Measurements from ENCODE around the gene REPS1. TPM values are rescaled to one million over a fixed set of nuclear protein-coding genes. Genes with fewer than 3 reads are reported as not detected.

REPS1 gene
- total and polyA plus RNA-seq, 2 donors (not counting 1 experiment from before 2014, with no cell fraction given): 38.1 to 57.1 TPM

- no peak overlapping the region for H3K4me3 Mint-ChIP-seq
- H3K27me3 Mint-ChIP-seq: no peaks in the 10 kb centered on the region
- DNase-seq: no peak
- Histone ChIP-seq H3K4me3 (ENCODE audit: control extremely low read depth in 1 of 5, extremely low read depth in 1 of 5, insufficient read depth in 1 of 5, low read depth in 2 of 5, low read length in 4 of 5) (no peak overlapping the region), H3K4me1 (ENCODE audit: control insufficient read depth in 2 of 2, insufficient read depth in 2 of 2, low read length in 2 of 2) (peaks cover 9 to 15% of the 10 kb centered on the region in 2 donors), H3K79me2 (ENCODE audit: control insufficient read depth, insufficient read depth, low read length) (peaks cover 90% of the 10 kb centered on the region), H3K9me3 (ENCODE audit: control extremely low read depth in 1 of 3, control insufficient read depth in 2 of 3, insufficient read depth in 1 of 3, low read length in 2 of 3) (no peaks in the 10 kb centered on the region), H3K36me3 (replicated peaks in 1 of 2; ENCODE audit: control extremely low read depth in 1 of 2, control insufficient read depth in 1 of 2, extremely low read depth in 1 of 2, insufficient read depth in 2 of 2, low read length in 1 of 2) (no peaks in the 10 kb centered on the region), H2AFZ (ENCODE audit: insufficient read depth, low read depth, low read length, poor library complexity, severe bottlenecking) (no peak overlapping the region), H3K27ac (ENCODE audit: low read length in 2 of 2) (no peak overlapping the region), H3K27me3 (replicated peaks in 1 of 4; ENCODE audit: control extremely low read depth in 1 of 4, control insufficient read depth in 3 of 4, insufficient read depth in 4 of 4, low read length in 3 of 4) (no peaks in the 10 kb centered on the region), H3K9ac (ENCODE audit: low read length) (no peak overlapping the region), H4K20me1 (ENCODE audit: control insufficient read depth, insufficient read depth, low read length, poor library complexity, severe bottlenecking) (peaks cover 58% of the 10 kb centered on the region), H3K4me2 (replicated peaks; ENCODE audit: low read depth, low read length, poor library complexity, severe bottlenecking) (no peak overlapping the region)
- WGBS (ENCODE audit: insufficient coverage): no CpG with 5 or more reads among the region's 3 CpGs
- ATAC-seq (ENCODE audit: low read depth): no peak
- CTCF ChIA-PET: interaction anchor here (0.5 to 0.9 kb wide), 2 partner anchors 8 to 146 kb away, joined by 3 to 4 read pairs; no protein-coding TSS in a partner anchor
- POLR2A ChIA-PET: no interaction called here
- H3K27ac Mint-ChIP-seq: no peak overlapping the region
- intact Hi-C loops (cut with micrococcal nuclease): no loop called here
- peaks cover 40% of the 10 kb centered on the region for H3K4me1 Mint-ChIP-seq
- no peaks in the 10 kb centered on the region for H3K9me3 Mint-ChIP-seq (ENCODE audit: insufficient read depth)
- TF ChIP-seq CTCF (IDR thresholded peaks at IDR 0.05): no peak
- TF ChIP-seq EZH2 (IDR thresholded peaks at IDR 0.05; ENCODE audit: borderline replicate concordance, insufficient read depth, low read depth, low read length, poor library complexity, severe bottlenecking): no peak
Measured at GRCh38 chr6:138959521-138959920, 28.5 kb downstream of the REPS1 start.

GRCh38 chr6:138958595-138958994 lies 29.5 kb downstream of the REPS1 start:
- ChIA-PET POLR2A (no interaction called here), CTCF (interaction anchor here (0.9 kb wide), 1 partner anchor 9 kb away, joined by 3 read pairs; no protein-coding TSS in a partner anchor)
- Mint-ChIP-seq H3K4me3 (no peak overlapping the region), H3K27ac (no peak overlapping the region), H3K9me3 (ENCODE audit: insufficient read depth) (peaks cover 4% of the 10 kb centered on the region), H3K27me3 (no peaks in the 10 kb centered on the region), H3K4me1 (peaks cover 47% of the 10 kb centered on the region)
- Histone ChIP-seq H3K4me1 (ENCODE audit: control insufficient read depth in 2 of 2, insufficient read depth in 2 of 2, low read length in 2 of 2) (peaks cover 10 to 18% of the 10 kb centered on the region in 2 donors), H3K4me2 (replicated peaks; ENCODE audit: low read depth, low read length, poor library complexity, severe bottlenecking) (peak overlapping the region; percentile 14), H2AFZ (ENCODE audit: insufficient read depth, low read depth, low read length, poor library complexity, severe bottlenecking) (no peak overlapping the region), H3K9ac (ENCODE audit: low read length) (no peak overlapping the region), H3K27ac (ENCODE audit: low read length in 2 of 2) (no peak overlapping the region), H3K27me3 (replicated peaks in 1 of 4; ENCODE audit: control extremely low read depth in 1 of 4, control insufficient read depth in 3 of 4, insufficient read depth in 4 of 4, low read length in 3 of 4) (no peaks in the 10 kb centered on the region), H3K36me3 (replicated peaks in 1 of 2; ENCODE audit: control extremely low read depth in 1 of 2, control insufficient read depth in 1 of 2, extremely low read depth in 1 of 2, insufficient read depth in 2 of 2, low read length in 1 of 2) (no peaks in the 10 kb centered on the region), H3K79me2 (ENCODE audit: control insufficient read depth, insufficient read depth, low read length) (peaks cover 92% of the 10 kb centered on the region), H3K9me3 (ENCODE audit: control extremely low read depth in 1 of 3, control insufficient read depth in 2 of 3, insufficient read depth in 1 of 3, low read length in 2 of 3) (no peaks in the 10 kb centered on the region), H4K20me1 (ENCODE audit: control insufficient read depth, insufficient read depth, low read length, poor library complexity, severe bottlenecking) (peaks cover 60% of the 10 kb centered on the region), H3K4me3 (ENCODE audit: control extremely low read depth in 1 of 5, extremely low read depth in 1 of 5, insufficient read depth in 1 of 5, low read depth in 2 of 5, low read length in 4 of 5) (no peak overlapping the region)
- DNase-seq (no peak), ATAC-seq (ENCODE audit: low read depth) (no peak)
- intact Hi-C loops (cut with micrococcal nuclease): no loop called here
- no peak for TF ChIP-seq EZH2 (IDR thresholded peaks at IDR 0.05; ENCODE audit: borderline replicate concordance, insufficient read depth, low read depth, low read length, poor library complexity, severe bottlenecking)
- TF ChIP-seq CTCF (IDR thresholded peaks at IDR 0.05): no peak
- WGBS (ENCODE audit: insufficient coverage): no CpG with 5 or more reads among the region's 1 CpG
